Stomach (tissue), 9 donors: ENCODE results near the gene MIF4GD. TPM values are rescaled to one million over a fixed set of nuclear protein-coding genes. Genes with fewer than 3 reads are reported as not detected.
"Not testable (repeated sequence)": the region's sequence is repeated elsewhere in the genome, so short reads cannot be mapped to it uniquely, and the experiment has no call there.

ENCODE experiments used
- DNase-seq, 2 donors: peaks; one replicate each; pipeline versions ENCODE4 v3.0.0 to v3.0.0-alpha.2; 2013 to 2019
- H3K27ac ChIP-seq, 5 donors: fragments of 200-600 bp in 4 of 5; sonication (generic) in 4 of 5; one replicate each; pipeline ENCODE4 v1.5.1; 2013 to 2019; ENCODE audit warnings: mild to moderate bottlenecking in 1 of 5, moderate library complexity in 1 of 5
- H3K27me3 ChIP-seq, 3 donors: fragments of 200-600 bp; sonication (generic); one replicate each; pipeline ENCODE4 v1.5.1; 2017 to 2019; ENCODE audit warnings: mixed run types in 1 of 3
- H3K36me3 ChIP-seq, 4 donors: fragments of 200-600 bp; sonication (generic); 1 replicate in 3 of 4; 2 replicates in 1 of 4; pipeline ENCODE4 v1.5.1; 2016 to 2019
- H3K4me1 ChIP-seq, 4 donors: fragments of 200-600 bp; sonication (generic); one replicate each; pipeline ENCODE4 v1.5.1; 2016 to 2019
- H3K4me3 ChIP-seq, 4 donors: fragments of 200-600 bp; sonication (generic) in 3 of 4; one replicate each; pipeline ENCODE4 v1.5.1; 2016 to 2019; ENCODE audit warnings: mild to moderate bottlenecking in 1 of 4
- H3K9me3 ChIP-seq, 4 donors: fragments of 200-600 bp; sonication (generic); one replicate each; pipeline ENCODE4 v1.5.1; 2016 to 2019
- EP300 ChIP-seq: sonication (generic); formaldehyde crosslinking; IDR thresholded peaks from one replicate; pipeline ENCODE4 v1.6.1; 2017; ENCODE audit warnings: antibody characterized with exemption
- POLR2A ChIP-seq, 4 donors: fragments of 450-650 bp; IDR thresholded peaks; one replicate each; pipeline ENCODE4 v1.6.1; 2016; ENCODE audit warnings: antibody characterized with exemption in 4 of 4, control low read depth in 2 of 4, mild to moderate bottlenecking in 1 of 4, moderate library complexity in 1 of 4
- POLR2AphosphoS5 ChIP-seq, 3 donors: sonication (generic); formaldehyde crosslinking; IDR thresholded peaks; one replicate each; pipeline ENCODE4 v1.6.1; 2016; ENCODE audit warnings: antibody characterized with exemption in 3 of 3
- WGBS, 5 donors: extraction: QIAGEN DNeasy Blood & Tissue Kit in 3 of 5; methylation state at CpG; one replicate each; pipeline versions ENCODE4 v1.1.5 to v1.1.7; 2013 to 2018; 5-methylcytosine and 5-hydroxymethylcytosine counted together
- intact Hi-C: fragments of 100-400 bp; cut with DNase I; formaldehyde crosslinking; loops from one replicate; pipeline ENCODE4 v1.15.1; 2023; ENCODE audit warnings: low total_unique reads
- polyA plus RNA-seq, 3 donors: library from polyadenylated mRNA; stranded (reverse); fragments of 200-250 nt; gene quantifications; one replicate each; pipeline ENCODE4 v1.2.3, GENCODE V29; 2013
- total RNA-seq, 5 donors: library from RNA; depleted of rRNA; stranded (reverse); fragments of >200 nt; gene quantifications; one replicate each; pipeline versions ENCODE4 v1.1.0 to v1.2.3, GENCODE V29; 2014 to 2016
- TF ChIP-seq, protein P1 (sequence below), 7 experiments: fragments of 450-650 bp in 4 of 7; fragments of 200-600 bp in 3 of 7; sonication (generic) in 3 of 7; IDR thresholded peaks; one replicate each; pipeline ENCODE4 v1.5.1; 2016 to 2019; ENCODE audit warnings: antibody characterized with exemption in 7 of 7, control low read depth in 2 of 7, mild to moderate bottlenecking in 1 of 7
- donor health status: healthy with polysubstance abuse.
- donor health status: Bipolar disorder and iron deficiency.
- donor health status: healthy.

MIF4GD gene
- total and polyA plus RNA-seq, 8 donors = 3.5 to 14.7 (median 11.9) TPM

DNA sequence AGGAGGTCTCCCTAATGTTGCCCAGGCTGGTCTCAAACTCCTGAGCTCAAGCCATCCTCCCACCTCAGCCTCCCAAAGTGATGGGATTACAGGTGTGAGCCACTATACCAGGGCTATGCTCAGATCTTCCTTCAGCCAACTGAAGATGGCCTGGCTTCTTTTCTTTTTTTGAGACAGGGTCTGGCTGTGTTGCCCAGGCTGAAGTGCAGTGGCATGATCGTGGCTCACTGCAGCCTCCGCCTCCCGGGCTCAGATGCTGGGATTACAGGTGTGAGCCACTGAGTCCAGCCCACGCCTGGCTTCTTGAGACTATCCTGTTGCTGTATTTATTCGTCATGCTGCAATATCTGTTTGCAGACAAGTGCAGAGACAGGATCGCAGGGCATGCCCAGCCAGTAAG is 14.1 kb upstream of the MIF4GD start:
- Histone ChIP-seq H3K36me3 (peaks cover 8 to 62% (median 43%) of the 10 kb centered on the region in 4 donors), H3K4me3 (no peak overlapping the region), H3K27ac (no peak overlapping the region), H3K27me3 (no peaks in the 10 kb centered on the region), H3K4me1 (peaks cover 4 to 20% (median 15%) of the 10 kb centered on the region in 4 donors), H3K9me3 (no peaks in the 10 kb centered on the region)
- no peak for TF ChIP-seq POLR2A (IDR thresholded peaks at IDR 0.05)
- TF ChIP-seq, protein P1, sequence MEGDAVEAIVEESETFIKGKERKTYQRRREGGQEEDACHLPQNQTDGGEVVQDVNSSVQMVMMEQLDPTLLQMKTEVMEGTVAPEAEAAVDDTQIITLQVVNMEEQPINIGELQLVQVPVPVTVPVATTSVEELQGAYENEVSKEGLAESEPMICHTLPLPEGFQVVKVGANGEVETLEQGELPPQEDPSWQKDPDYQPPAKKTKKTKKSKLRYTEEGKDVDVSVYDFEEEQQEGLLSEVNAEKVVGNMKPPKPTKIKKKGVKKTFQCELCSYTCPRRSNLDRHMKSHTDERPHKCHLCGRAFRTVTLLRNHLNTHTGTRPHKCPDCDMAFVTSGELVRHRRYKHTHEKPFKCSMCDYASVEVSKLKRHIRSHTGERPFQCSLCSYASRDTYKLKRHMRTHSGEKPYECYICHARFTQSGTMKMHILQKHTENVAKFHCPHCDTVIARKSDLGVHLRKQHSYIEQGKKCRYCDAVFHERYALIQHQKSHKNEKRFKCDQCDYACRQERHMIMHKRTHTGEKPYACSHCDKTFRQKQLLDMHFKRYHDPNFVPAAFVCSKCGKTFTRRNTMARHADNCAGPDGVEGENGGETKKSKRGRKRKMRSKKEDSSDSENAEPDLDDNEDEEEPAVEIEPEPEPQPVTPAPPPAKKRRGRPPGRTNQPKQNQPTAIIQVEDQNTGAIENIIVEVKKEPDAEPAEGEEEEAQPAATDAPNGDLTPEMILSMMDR (IDR thresholded peaks at IDR 0.05) = no peak
- 80 to 92% (median 85%) methylated on average over 6 of the region's 6 CpGs for WGBS, 5 donors
- intact Hi-C loops = no loop called here
- DNase-seq = no peak

DNA sequence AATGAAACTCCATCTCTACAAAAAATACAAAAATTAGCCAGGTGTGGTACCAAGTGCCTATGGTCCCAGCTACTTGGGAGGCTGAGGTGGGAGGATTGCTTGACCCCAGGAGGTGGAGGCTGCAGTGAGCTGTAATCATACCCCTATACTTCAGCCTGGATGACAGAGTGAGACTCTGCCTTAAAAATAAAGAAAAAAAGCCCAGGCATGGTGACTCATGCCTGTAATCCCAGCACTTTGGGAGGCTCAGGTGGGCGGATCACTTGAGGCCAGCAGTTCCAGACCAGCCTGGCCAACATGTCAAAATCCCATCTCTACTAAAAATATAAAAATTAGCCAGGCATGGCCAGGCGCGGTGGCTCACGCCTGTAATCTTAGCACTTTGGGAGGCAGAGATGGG is 9.2 kb upstream of the MIF4GD start:
- DNase-seq, H3K27me3 ChIP-seq, H3K27ac ChIP-seq, H3K9me3 ChIP-seq, H3K4me1 ChIP-seq, intact Hi-C loops, H3K4me3 ChIP-seq: not testable (repeated sequence)
- peaks cover 8 to 76% (median 50%) of the 10 kb centered on the region in 4 donors for H3K36me3 ChIP-seq
- WGBS, 5 donors = 96 to 100% (median 99%) methylated on average over 4 of the region's 4 CpGs

DNA sequence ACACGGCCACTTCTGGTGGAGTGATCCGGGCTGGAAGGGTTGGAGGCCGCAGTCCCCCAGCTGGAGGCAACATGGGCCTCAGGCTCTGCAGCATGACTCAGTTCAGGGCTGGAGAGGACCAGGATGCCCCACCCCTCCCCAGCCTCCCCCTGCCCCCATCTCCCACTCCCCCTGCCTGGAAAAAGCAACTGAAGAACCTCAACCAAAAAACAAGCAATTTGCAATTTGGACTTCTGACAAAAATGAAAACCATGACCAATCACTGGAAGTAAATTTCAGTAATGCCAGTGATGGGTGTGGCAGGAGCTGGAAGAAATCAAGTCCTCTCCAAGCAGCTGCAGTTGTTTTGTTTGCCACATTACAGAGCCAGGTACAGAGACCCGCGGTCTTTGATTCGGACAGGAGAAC is 6.6 kb upstream of the MIF4GD start:
- H3K9me3 ChIP-seq = no peaks in the 10 kb centered on the region
- DNase-seq = no peak
- peaks cover 1 to 15% (median 5%) of the 10 kb centered on the region in 4 donors for H3K4me1 ChIP-seq
- no peak for TF ChIP-seq POLR2AphosphoS5 (IDR thresholded peaks at IDR 0.05)
- TF ChIP-seq EP300 = no peak
- no peak for TF ChIP-seq POLR2A (IDR thresholded peaks at IDR 0.05)
- TF ChIP-seq, protein P1 (IDR thresholded peaks at IDR 0.05) = no peak
- no peak overlapping the region for H3K4me3 ChIP-seq
- H3K27me3 ChIP-seq = no peaks in the 10 kb centered on the region
- no peak overlapping the region for H3K27ac ChIP-seq
- intact Hi-C loops = no loop called here
- WGBS, 5 donors = 43 to 75% (median 57%) methylated on average over 6 of the region's 6 CpGs
- peaks cover 8 to 63% (median 41%) of the 10 kb centered on the region in 4 donors for H3K36me3 ChIP-seq

GRCh38 chr17:75273977-75274708 is 3.1 kb upstream of the MIF4GD start:
- H3K4me1 ChIP-seq = peaks cover 17 to 37% (median 31%) of the 10 kb centered on the region in 4 donors
- intact Hi-C loops = no loop called here
- no peak overlapping the region for H3K4me3 ChIP-seq
- TF ChIP-seq POLR2A (IDR thresholded peaks at IDR 0.05) (no peak), EP300 (no peak), POLR2AphosphoS5 (IDR thresholded peaks at IDR 0.05) (no peak)
- TF ChIP-seq, protein P1 (IDR thresholded peaks at IDR 0.05) = no peak
- H3K27me3 ChIP-seq = no peaks in the 10 kb centered on the region
- 68 to 79% (median 76%) methylated on average over 7 of the region's 7 CpGs for WGBS, 5 donors
- DNase-seq = no peak
- H3K9me3 ChIP-seq = no peaks in the 10 kb centered on the region
- H3K36me3 ChIP-seq = peaks cover 0 to 36% (median 24%) of the 10 kb centered on the region in 4 donors
- H3K27ac ChIP-seq = no peak overlapping the region

DNA sequence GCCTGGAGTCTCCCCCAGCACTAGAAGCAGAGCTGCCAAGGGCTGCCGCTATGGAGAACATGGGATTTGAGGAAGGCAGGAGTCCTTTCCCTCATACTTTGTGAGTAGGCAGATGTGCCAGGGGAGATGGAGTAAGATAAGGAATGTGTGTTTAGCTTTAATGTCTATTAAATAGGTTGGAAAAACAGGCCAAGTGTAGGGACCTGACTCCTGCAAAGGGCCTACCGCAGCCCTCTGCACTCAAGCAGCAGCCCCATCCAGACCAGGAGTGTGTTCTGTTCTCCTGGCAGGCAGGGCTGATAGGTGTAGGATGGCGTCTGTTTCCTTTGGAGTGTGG is 1.8 kb upstream of the MIF4GD start:
- Histone ChIP-seq H3K36me3 (peaks cover 0 to 27% (median 16%) of the 10 kb centered on the region in 4 donors), H3K4me1 (peaks cover 17 to 48% (median 33%) of the 10 kb centered on the region in 4 donors), H3K27me3 (no peaks in the 10 kb centered on the region), H3K27ac (no peak overlapping the region), H3K4me3 (no peak overlapping the region), H3K9me3 (no peaks in the 10 kb centered on the region)
- TF ChIP-seq POLR2A (IDR thresholded peaks at IDR 0.05) (no peak), EP300 (no peak), POLR2AphosphoS5 (IDR thresholded peaks at IDR 0.05) (no peak)
- TF ChIP-seq, protein P1 (IDR thresholded peaks at IDR 0.05) = no peak
- intact Hi-C loops = no loop called here
- WGBS, 5 donors = 64 to 80% (median 76%) methylated on average over 3 of the region's 3 CpGs
- DNase-seq = no peak
